Hepatocyte (in vitro differentiated cells): Measurements from ENCODE around the gene PTPRQ. TPM values are rescaled to one million over a fixed set of nuclear protein-coding genes. Genes with fewer than 3 reads are reported as not detected.
A peak's percentile ranks its signal among the peaks of the same experiment; 100 is the strongest.

ENCODE experiments used
- DNase-seq: peaks from one replicate; pipeline ENCODE4 v3.0.0-alpha.2; 2016; ENCODE audit warnings: low spot score
- H2AFZ ChIP-seq: fragments of 200-600 bp; sonication (generic); 2 replicates; pipeline ENCODE4 v1.6.0; 2016; ENCODE audit warnings: antibody characterized with exemption, mild to moderate bottlenecking
- H3K27ac ChIP-seq: fragments of 200-600 bp; sonication (generic); 2 replicates; pipeline ENCODE4 v1.5.1; 2016; ENCODE audit warnings: mild to moderate bottlenecking
- H3K27me3 ChIP-seq: fragments of 200-600 bp; sonication (generic); 2 replicates; pipeline ENCODE4 v1.6.1; 2016
- H3K36me3 ChIP-seq: fragments of 200-600 bp; sonication (generic); replicated peaks from 2 replicates; pipeline ENCODE4 v1.5.1; 2016; ENCODE audit warnings: low read depth; ENCODE audit not compliant: insufficient read depth
- H3K4me1 ChIP-seq: fragments of 200-600 bp; sonication (generic); 2 replicates; pipeline ENCODE4 v1.5.1; 2016; ENCODE audit warnings: mild to moderate bottlenecking, moderate library complexity; ENCODE audit not compliant: insufficient read depth
- H3K4me2 ChIP-seq: fragments of 200-600 bp; sonication (generic); 2 replicates; pipeline ENCODE4 v1.6.0; 2016
- H3K4me3 ChIP-seq: fragments of 200-600 bp; sonication (generic); 2 replicates; pipeline ENCODE4 v1.5.1; 2016; ENCODE audit warnings: mild to moderate bottlenecking
- H3K79me2 ChIP-seq: fragments of 200-600 bp; sonication (generic); 2 replicates; pipeline ENCODE4 v1.6.0; 2017; ENCODE audit warnings: mild to moderate bottlenecking
- H3K9me2 ChIP-seq: fragments of 200-600 bp; sonication (generic); replicated peaks from 2 replicates; pipeline ENCODE4 v1.6.0; 2017; ENCODE audit warnings: mild to moderate bottlenecking; ENCODE audit not compliant: insufficient read depth
- H3K9me3 ChIP-seq: fragments of 200-600 bp; sonication (generic); 2 replicates; pipeline ENCODE4 v1.5.1; 2016; ENCODE audit warnings: low read depth, mild to moderate bottlenecking
- H4K20me1 ChIP-seq: fragments of 200-600 bp; sonication (generic); 2 replicates; pipeline ENCODE4 v1.6.0; 2016; ENCODE audit warnings: mild to moderate bottlenecking; ENCODE audit not compliant: insufficient read depth, poor library complexity, severe bottlenecking
- EZH2 ChIP-seq: fragments of 200-600 bp; sonication (generic); IDR thresholded peaks from 2 replicates; pipeline ENCODE4 v1.6.1; 2016; ENCODE audit warnings: antibody characterized with exemption, mild to moderate bottlenecking, borderline replicate concordance
- EZH2phosphoT487 ChIP-seq: fragments of 200-600 bp; sonication (generic); IDR thresholded peaks from one replicate; pipeline ENCODE4 v1.6.1; 2018; ENCODE audit warnings: antibody characterized with exemption, mild to moderate bottlenecking, low read depth, moderate library complexity; ENCODE audit not compliant: unreplicated experiment, severe bottlenecking
- WGBS: methylation state at CpG from one replicate; pipeline ENCODE4 v1.1.6; 2016; ENCODE audit warnings: low lambda C conversion rate; ENCODE audit errors: missing lambda C conversion rate; 5-methylcytosine and 5-hydroxymethylcytosine counted together
- polyA plus RNA-seq: library from polyadenylated mRNA; unstranded; fragments of >200 nt; fragmentation: Nextera tagmentation; extraction: Ambion mirVana; gene quantifications from 2 replicates; pipeline ENCODE4 v1.2.1, GENCODE V29; 2016
- total RNA-seq: library from RNA; depleted of rRNA; stranded (reverse); fragments of >200 nt; gene quantifications from 2 replicates; pipeline ENCODE4 v1.2.3, GENCODE V29; 2014
- TF ChIP-seq, protein P1 (sequence below): fragments of 200-600 bp; sonication (generic); IDR thresholded peaks from 2 replicates; pipeline ENCODE4 v1.5.1; 2016; ENCODE audit warnings: antibody characterized with exemption, mild to moderate bottlenecking; ENCODE audit not compliant: poor library complexity

PTPRQ gene
- total and polyA plus RNA-seq, 2 experiments from 2014 or later: 0.03 TPM; not detected in 1

DNA sequence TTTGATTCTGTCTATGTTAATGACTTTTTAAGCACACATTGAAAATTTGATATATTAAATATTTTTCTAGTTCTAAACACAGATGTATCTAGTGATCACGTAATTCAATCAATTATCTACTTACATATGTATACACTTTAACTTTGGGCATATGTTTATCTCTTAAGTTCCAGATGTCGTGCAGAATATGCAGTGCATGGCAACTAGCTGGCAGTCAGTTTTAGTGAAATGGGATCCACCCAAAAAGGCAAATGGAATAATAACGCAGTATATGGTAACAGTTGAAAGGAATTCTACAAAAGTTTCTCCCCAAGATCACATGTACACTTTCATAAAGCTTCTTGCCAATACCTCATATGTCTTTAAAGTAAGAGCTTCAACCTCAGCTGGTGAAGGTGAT is 105.3 kb downstream of the PTPRQ start:
- H4K20me1 ChIP-seq: no peaks in the 10 kb centered on the region
- no peak overlapping the region for H3K4me3 ChIP-seq
- H3K27me3 ChIP-seq: no peaks in the 10 kb centered on the region
- TF ChIP-seq, protein P1, sequence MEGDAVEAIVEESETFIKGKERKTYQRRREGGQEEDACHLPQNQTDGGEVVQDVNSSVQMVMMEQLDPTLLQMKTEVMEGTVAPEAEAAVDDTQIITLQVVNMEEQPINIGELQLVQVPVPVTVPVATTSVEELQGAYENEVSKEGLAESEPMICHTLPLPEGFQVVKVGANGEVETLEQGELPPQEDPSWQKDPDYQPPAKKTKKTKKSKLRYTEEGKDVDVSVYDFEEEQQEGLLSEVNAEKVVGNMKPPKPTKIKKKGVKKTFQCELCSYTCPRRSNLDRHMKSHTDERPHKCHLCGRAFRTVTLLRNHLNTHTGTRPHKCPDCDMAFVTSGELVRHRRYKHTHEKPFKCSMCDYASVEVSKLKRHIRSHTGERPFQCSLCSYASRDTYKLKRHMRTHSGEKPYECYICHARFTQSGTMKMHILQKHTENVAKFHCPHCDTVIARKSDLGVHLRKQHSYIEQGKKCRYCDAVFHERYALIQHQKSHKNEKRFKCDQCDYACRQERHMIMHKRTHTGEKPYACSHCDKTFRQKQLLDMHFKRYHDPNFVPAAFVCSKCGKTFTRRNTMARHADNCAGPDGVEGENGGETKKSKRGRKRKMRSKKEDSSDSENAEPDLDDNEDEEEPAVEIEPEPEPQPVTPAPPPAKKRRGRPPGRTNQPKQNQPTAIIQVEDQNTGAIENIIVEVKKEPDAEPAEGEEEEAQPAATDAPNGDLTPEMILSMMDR: no peak
- TF ChIP-seq EZH2 (no peak), EZH2phosphoT487 (no peak)
- H3K4me2 ChIP-seq: no peak overlapping the region
- no peak overlapping the region for H2AFZ ChIP-seq
- H3K36me3 ChIP-seq: no peaks in the 10 kb centered on the region
- no peaks in the 10 kb centered on the region for H3K9me3 ChIP-seq
- H3K9me2 ChIP-seq: no peaks in the 10 kb centered on the region
- H3K79me2 ChIP-seq: no peaks in the 10 kb centered on the region
- WGBS: 78% methylated on average over 3 of the region's 3 CpGs
- H3K27ac ChIP-seq: no peak overlapping the region
- DNase-seq: no peak
- H3K4me1 ChIP-seq: no peaks in the 10 kb centered on the region

DNA sequence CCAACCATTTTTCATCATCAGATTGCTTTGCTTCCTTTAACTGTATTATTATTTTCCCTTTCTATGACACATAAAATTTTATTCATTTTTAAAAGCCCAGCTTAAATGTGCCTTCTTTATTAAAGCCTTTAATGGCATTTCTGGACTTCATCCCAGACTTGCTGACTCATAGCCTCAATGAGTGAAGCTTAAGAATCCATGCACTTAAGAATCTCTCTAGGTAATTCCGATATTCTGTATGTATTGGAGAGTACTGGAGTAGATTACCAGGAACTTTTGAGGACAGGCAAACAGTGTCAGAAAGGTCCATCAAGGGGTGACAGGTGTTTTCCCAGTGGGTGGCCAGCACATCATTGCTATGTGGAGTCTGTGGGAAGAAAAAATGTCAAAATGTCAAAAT is 107.9 kb downstream of the PTPRQ start:
- no peaks in the 10 kb centered on the region for H3K36me3 ChIP-seq
- no peaks in the 10 kb centered on the region for H3K27me3 ChIP-seq
- no peak for TF ChIP-seq EZH2
- TF ChIP-seq EZH2phosphoT487: no peak
- TF ChIP-seq, protein P1: no peak
- no peaks in the 10 kb centered on the region for H3K4me1 ChIP-seq
- no peaks in the 10 kb centered on the region for H3K9me2 ChIP-seq
- peak; percentile 52 for DNase-seq
- no peak overlapping the region for H2AFZ ChIP-seq
- H4K20me1 ChIP-seq: no peaks in the 10 kb centered on the region
- no peaks in the 10 kb centered on the region for H3K9me3 ChIP-seq
- H3K4me3 ChIP-seq: no peak overlapping the region
- no peaks in the 10 kb centered on the region for H3K79me2 ChIP-seq
- 42% methylated on average over 1 of the region's 1 CpG for WGBS
- H3K4me2 ChIP-seq: no peak overlapping the region
- H3K27ac ChIP-seq: no peak overlapping the region

DNA sequence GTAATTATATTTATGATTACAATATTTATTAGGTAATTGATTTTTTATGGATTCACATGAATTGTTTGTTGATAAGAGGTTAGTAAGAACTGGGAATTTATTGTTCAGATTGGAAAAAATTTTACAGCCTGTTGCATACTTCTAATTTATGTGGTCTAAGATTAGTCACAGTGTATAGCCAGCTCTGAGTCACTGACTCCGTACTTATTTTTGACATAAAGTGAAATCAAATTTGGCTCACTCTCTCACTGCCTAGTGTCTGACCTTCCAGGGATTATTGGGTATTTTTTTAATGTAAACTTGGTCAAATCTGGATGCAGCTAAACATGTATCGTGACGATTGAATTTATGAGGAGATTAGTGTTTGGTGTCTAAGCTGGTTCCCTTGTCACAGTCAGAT is 109.3 kb downstream of the PTPRQ start:
- H3K4me3 ChIP-seq: no peak overlapping the region
- H3K4me2 ChIP-seq: no peak overlapping the region
- peak; percentile 8 for DNase-seq

More for the DNA sequence above, 109.3 kb downstream of the PTPRQ start:
- no peaks in the 10 kb centered on the region for H3K27me3 ChIP-seq
- H3K27ac ChIP-seq: no peak overlapping the region
- no peaks in the 10 kb centered on the region for H3K4me1 ChIP-seq
- H3K79me2 ChIP-seq: no peaks in the 10 kb centered on the region
- TF ChIP-seq EZH2phosphoT487: no peak
- no peak for TF ChIP-seq EZH2
- TF ChIP-seq, protein P1: no peak
- H4K20me1 ChIP-seq: no peaks in the 10 kb centered on the region
- no peaks in the 10 kb centered on the region for H3K36me3 ChIP-seq
- no peaks in the 10 kb centered on the region for H3K9me3 ChIP-seq
- no peaks in the 10 kb centered on the region for H3K9me2 ChIP-seq
- 63% methylated on average over 3 of the region's 3 CpGs for WGBS
- H2AFZ ChIP-seq: no peak overlapping the region
